Activated CD4-positive, alpha-beta T cell treated with anti-CD3 and anti-CD28 coated beads for 24 hours (primary cell): ENCODE data around the gene CELF2.
"Not testable (repeated sequence)": the region's sequence is repeated elsewhere in the genome, so short reads cannot be mapped to it uniquely, and the experiment has no call there.

ENCODE experiments used
- DNase-seq, 2 donors: peaks; one replicate each; pipeline ENCODE4 v3.0.0-alpha.2; 2020; ENCODE audit warnings: low read depth in 2 of 2

CELF2 gene

GRCh38 chr10:11170993-11171851 lies 153.6 kb downstream of the CELF2 start:
- DNase-seq = peak in 1 of 2 donors; percentile 35

- DNase-seq = no peak
Measured at GRCh38 chr10:11173042-11173441, 155.4 kb downstream of the CELF2 start.

GRCh38 chr10:11175823-11176243 lies 158.2 kb downstream of the CELF2 start:
- DNase-seq = no peak

GRCh38 chr10:11176746-11177145 lies 159.1 kb downstream of the CELF2 start:
- no peak for DNase-seq

- DNase-seq = no peak
Measured at GRCh38 chr10:11177381-11177780, 159.7 kb downstream of the CELF2 start.

- DNase-seq = no peak
Measured at GRCh38 chr10:11177926-11178471, 160.3 kb downstream of the CELF2 start.

GRCh38 chr10:11178606-11179515 lies 161.2 kb downstream of the CELF2 start:
- DNase-seq = peak; percentile 58 to 59

- no peak for DNase-seq
Measured at GRCh38 chr10:11179516-11180105, 161.9 kb downstream of the CELF2 start.

- peak in 1 of 2 donors; percentile 34 for DNase-seq
Measured at GRCh38 chr10:11180228-11180627, 162.6 kb downstream of the CELF2 start.

- DNase-seq = no peak
Measured at GRCh38 chr10:11181978-11182377, 164.3 kb downstream of the CELF2 start.

GRCh38 chr10:11183015-11183414 lies 165.3 kb downstream of the CELF2 start:
- no peak for DNase-seq

- DNase-seq = no peak
Measured at GRCh38 chr10:11184093-11184492, 166.4 kb downstream of the CELF2 start.

- DNase-seq = not testable (repeated sequence)
Measured at GRCh38 chr10:11185128-11185665, 167.5 kb downstream of the CELF2 start.

GRCh38 chr10:11186374-11186773 lies 168.7 kb downstream of the CELF2 start:
- DNase-seq = no peak

- DNase-seq = no peak
Measured at GRCh38 chr10:11189582-11190376, 172.1 kb downstream of the CELF2 start.

- no peak for DNase-seq
Measured at GRCh38 chr10:11191190-11191589, 173.5 kb downstream of the CELF2 start.

GRCh38 chr10:11191678-11192077 lies 174.0 kb downstream of the CELF2 start:
- DNase-seq = no peak

GRCh38 chr10:11192304-11193000 lies 174.8 kb downstream of the CELF2 start:
- no peak for DNase-seq

GRCh38 chr10:11193001-11193551 lies 175.4 kb downstream of the CELF2 start:
- no peak for DNase-seq
